ENCODE measurements around the gene NAV2. TPM values are rescaled to one million over a fixed set of nuclear protein-coding genes. Genes with fewer than 3 reads are reported as not detected.

The NAV2 gene
- total RNA-seq, 2 donors from 2014 or later = 21.3 to 45.3 TPM

DNA sequence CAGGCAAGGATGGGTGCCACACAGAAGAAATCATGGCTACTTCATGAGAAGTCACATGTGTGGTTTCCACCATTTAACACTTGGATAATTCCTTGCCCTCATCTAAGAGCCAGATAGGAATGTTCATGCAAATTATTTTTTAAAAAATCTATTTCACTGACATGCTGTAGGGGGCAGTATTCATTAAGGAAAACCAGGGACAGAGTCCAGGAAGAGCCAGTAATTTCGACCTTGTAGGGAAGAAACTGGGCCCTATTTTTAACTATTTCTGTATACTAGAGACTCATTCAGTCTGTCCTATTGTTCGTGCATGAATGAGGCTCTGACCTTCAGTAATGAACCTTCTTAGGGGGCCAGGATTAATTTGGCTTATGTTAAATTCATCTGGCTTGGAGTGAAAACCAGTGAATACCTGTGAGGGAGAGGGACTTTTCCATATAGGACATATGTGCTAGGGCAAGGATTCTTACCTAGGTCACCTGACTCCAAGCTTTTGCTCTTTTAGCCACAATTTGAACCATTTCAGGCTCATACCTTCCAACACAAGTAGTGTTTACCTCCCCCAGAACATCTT is 192.7 kb downstream of the NAV2 start:
- DNase-seq = no peak
- H3K36me3 ChIP-seq = no peaks in the 10 kb centered on the region
- intact Hi-C loops (cut with DNase I) = loop anchor here (10.0 kb wide), 1 partner anchor 841 kb away; the partner anchor contains the start of gene MRGPRX2
- H3K4me1 ChIP-seq = no peaks in the 10 kb centered on the region
- no peak overlapping the region for H3K4me3 ChIP-seq
- H3K9ac ChIP-seq (ENCODE audit: low read depth in 2 of 2, low read length in 2 of 2) = no peak overlapping the region
- peak; percentile 46 for TF ChIP-seq CTCF (IDR thresholded peaks at IDR 0.05)
- H3K27me3 ChIP-seq = no peaks in the 10 kb centered on the region
- no peak overlapping the region for H3K27ac ChIP-seq
- no peaks in the 10 kb centered on the region for H3K9me3 ChIP-seq

GRCh38 chr11:19906126-19906525 is 193.5 kb downstream of the NAV2 start:
- no peak for DNase-seq
- Histone ChIP-seq H3K4me1 (no peaks in the 10 kb centered on the region), H3K27me3 (no peaks in the 10 kb centered on the region), H3K9me3 (no peaks in the 10 kb centered on the region), H3K4me3 (no peak overlapping the region), H3K9ac (ENCODE audit: low read depth in 2 of 2, low read length in 2 of 2) (no peak overlapping the region), H3K36me3 (no peaks in the 10 kb centered on the region), H3K27ac (no peak overlapping the region)
- no peak for TF ChIP-seq CTCF (IDR thresholded peaks at IDR 0.05)
- intact Hi-C loops (cut with DNase I) = loop anchor here (10.0 kb wide), 1 partner anchor 841 kb away; the partner anchor contains the start of gene MRGPRX2

- H3K27ac ChIP-seq = no peak overlapping the region
- no peak for DNase-seq
- no peak for TF ChIP-seq CTCF (IDR thresholded peaks at IDR 0.05)
- no peaks in the 10 kb centered on the region for H3K9me3 ChIP-seq
- H3K9ac ChIP-seq (ENCODE audit: low read depth in 2 of 2, low read length in 2 of 2) = no peak overlapping the region
- H3K4me3 ChIP-seq = no peak overlapping the region
- intact Hi-C loops (cut with DNase I) = loop anchor here (10.0 kb wide), 1 partner anchor 842 kb away; the partner anchor contains the start of gene MRGPRX2
- no peaks in the 10 kb centered on the region for H3K27me3 ChIP-seq
- H3K36me3 ChIP-seq = no peaks in the 10 kb centered on the region
- no peaks in the 10 kb centered on the region for H3K4me1 ChIP-seq
These were observed 194.5 kb downstream of the NAV2 start for GRCh38 chr11:19907008-19907579.

GRCh38 chr11:19907839-19908238 is 195.2 kb downstream of the NAV2 start:
- no peak for DNase-seq
- Histone ChIP-seq H3K9ac (ENCODE audit: low read depth in 2 of 2, low read length in 2 of 2) (no peak overlapping the region), H3K9me3 (no peaks in the 10 kb centered on the region), H3K36me3 (no peaks in the 10 kb centered on the region), H3K27me3 (no peaks in the 10 kb centered on the region), H3K4me3 (no peak overlapping the region), H3K27ac (no peak overlapping the region), H3K4me1 (no peaks in the 10 kb centered on the region)
- no peak for TF ChIP-seq CTCF (IDR thresholded peaks at IDR 0.05)
- intact Hi-C loops (cut with DNase I) = loop anchor here (10.0 kb wide), 1 partner anchor 843 kb away; the partner anchor contains the start of gene MRGPRX2

- Histone ChIP-seq H3K9ac (ENCODE audit: low read depth in 2 of 2, low read length in 2 of 2) (no peak overlapping the region), H3K27ac (no peak overlapping the region), H3K4me1 (no peaks in the 10 kb centered on the region), H3K4me3 (no peak overlapping the region), H3K9me3 (no peaks in the 10 kb centered on the region), H3K36me3 (no peaks in the 10 kb centered on the region), H3K27me3 (no peaks in the 10 kb centered on the region)
- DNase-seq = no peak
- intact Hi-C loops (cut with DNase I) = no loop called here
- no peak for TF ChIP-seq CTCF (IDR thresholded peaks at IDR 0.05)
These were observed 198.3 kb downstream of the NAV2 start for GRCh38 chr11:19910931-19911330.

Measured in colonic mucosa (tissue), 4 donors.